Retinal pigment epithelial cell (primary cell): ENCODE data around the gene CCDC192.

ENCODE experiments used
- DNase-seq: peaks from one replicate; pipeline ENCODE4 v3.0.0-alpha.2; 2010; ENCODE audit warnings: low read depth
- H3K4me3 ChIP-seq: 2 replicates; pipeline ENCODE4 v1.5.1; 2011; ENCODE audit warnings: mild to moderate bottlenecking, low read length, control low read depth, moderate library complexity
- CTCF ChIP-seq: conservative IDR thresholded peaks from 2 replicates; pipeline ENCODE4 v1.5.1; 2011; ENCODE audit warnings: low read depth, low read length, control low read depth, inconsistent platforms

The CCDC192 gene

GRCh38 chr5:127920936-127921335 is 217.7 kb downstream of the CCDC192 start:
- DNase-seq = no peak
- TF ChIP-seq CTCF = no peak

GRCh38 chr5:127922603-127923002 is 219.4 kb downstream of the CCDC192 start:
- TF ChIP-seq CTCF = no peak
- no peak for DNase-seq
- no peak overlapping the region for H3K4me3 ChIP-seq

More at GRCh38 chr5:127920936-127921335, 217.7 kb downstream of the CCDC192 start:
- H3K4me3 ChIP-seq = no peak overlapping the region

GRCh38 chr5:127923804-127924570 is 220.8 kb downstream of the CCDC192 start:
- no peak for DNase-seq
- H3K4me3 ChIP-seq = no peak overlapping the region
- TF ChIP-seq CTCF = no peak

- no peak overlapping the region for H3K4me3 ChIP-seq
- no peak for TF ChIP-seq CTCF
- no peak for DNase-seq
Measured at GRCh38 chr5:127924606-127925005, 221.4 kb downstream of the CCDC192 start.

- no peak for DNase-seq
- no peak for TF ChIP-seq CTCF
Measured at GRCh38 chr5:127925916-127926315, 222.7 kb downstream of the CCDC192 start.

GRCh38 chr5:127926974-127927373 is 223.8 kb downstream of the CCDC192 start:
- DNase-seq = no peak
- no peak overlapping the region for H3K4me3 ChIP-seq
- no peak for TF ChIP-seq CTCF

More at GRCh38 chr5:127925916-127926315, 222.7 kb downstream of the CCDC192 start:
- no peak overlapping the region for H3K4me3 ChIP-seq

GRCh38 chr5:127928053-127928452 is 224.9 kb downstream of the CCDC192 start:
- no peak for TF ChIP-seq CTCF
- no peak for DNase-seq
- H3K4me3 ChIP-seq = no peak overlapping the region
